ENCODE data around the gene TRIM13.
"Not testable (repeated sequence)": the region's sequence is repeated elsewhere in the genome, so short reads cannot be mapped to it uniquely, and the experiment has no call there.

TRIM13 gene, protein sequence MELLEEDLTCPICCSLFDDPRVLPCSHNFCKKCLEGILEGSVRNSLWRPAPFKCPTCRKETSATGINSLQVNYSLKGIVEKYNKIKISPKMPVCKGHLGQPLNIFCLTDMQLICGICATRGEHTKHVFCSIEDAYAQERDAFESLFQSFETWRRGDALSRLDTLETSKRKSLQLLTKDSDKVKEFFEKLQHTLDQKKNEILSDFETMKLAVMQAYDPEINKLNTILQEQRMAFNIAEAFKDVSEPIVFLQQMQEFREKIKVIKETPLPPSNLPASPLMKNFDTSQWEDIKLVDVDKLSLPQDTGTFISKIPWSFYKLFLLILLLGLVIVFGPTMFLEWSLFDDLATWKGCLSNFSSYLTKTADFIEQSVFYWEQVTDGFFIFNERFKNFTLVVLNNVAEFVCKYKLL

DNA sequence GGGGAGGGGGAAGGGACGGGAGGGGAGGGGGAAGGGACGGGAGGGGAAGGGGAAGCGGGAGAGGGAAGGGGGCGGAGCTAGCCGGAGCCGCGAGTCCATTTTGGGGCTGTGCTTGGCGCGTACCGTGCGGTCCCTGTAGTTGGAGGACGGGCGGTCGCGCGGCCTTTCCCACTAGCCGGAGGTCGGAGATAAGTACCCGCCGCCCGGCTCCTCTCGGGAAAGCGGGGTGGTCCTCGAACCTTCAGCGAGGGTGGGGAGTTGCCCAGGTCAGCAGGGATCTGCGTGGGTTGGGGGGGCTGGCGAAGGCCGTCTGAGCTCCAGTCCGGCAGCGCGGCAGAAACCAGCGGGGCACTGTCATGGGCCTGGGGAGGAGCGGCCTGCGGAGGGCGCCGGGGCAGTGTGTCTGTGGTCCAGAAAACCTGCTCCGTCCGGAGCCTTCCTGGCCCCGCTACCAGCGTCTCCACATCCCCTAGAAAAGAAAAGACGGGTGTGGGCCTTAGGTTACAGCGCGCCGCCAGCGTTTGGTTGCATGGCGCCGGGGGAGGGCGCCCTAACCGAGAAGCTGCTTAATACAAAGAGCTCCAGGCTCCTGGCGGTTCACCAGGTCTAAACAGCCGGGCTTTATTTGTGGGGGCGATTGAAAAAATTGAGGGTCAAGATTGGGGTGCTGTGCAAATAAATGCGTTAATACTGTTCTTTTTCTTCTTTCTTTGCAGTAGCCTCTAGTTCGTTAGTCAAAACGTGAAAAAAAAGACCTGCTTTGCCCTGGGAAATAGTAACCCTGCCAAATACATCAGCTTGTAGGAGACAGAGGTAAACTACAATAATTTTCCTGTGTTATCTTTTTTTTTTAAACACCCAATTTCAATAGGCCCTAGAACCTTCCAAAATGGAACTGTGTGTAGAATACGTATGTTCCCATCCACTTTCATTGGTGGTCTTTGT, at the start of gene TRIM13:
TSS of gene TRIM13 (plus strand) at position 92 of the 945 bp plus-strand sequence. CDS start 14,899 bp downstream, outside the sequence.
- DNase-seq: peak; percentile 82 to 96 (median 91)
- intact Hi-C loops (cut with DNase I): loop anchor here (1.0 to 10.0 kb wide), 3 partner anchors 84 to 528 kb away; no protein-coding TSS in a partner anchor

DNA sequence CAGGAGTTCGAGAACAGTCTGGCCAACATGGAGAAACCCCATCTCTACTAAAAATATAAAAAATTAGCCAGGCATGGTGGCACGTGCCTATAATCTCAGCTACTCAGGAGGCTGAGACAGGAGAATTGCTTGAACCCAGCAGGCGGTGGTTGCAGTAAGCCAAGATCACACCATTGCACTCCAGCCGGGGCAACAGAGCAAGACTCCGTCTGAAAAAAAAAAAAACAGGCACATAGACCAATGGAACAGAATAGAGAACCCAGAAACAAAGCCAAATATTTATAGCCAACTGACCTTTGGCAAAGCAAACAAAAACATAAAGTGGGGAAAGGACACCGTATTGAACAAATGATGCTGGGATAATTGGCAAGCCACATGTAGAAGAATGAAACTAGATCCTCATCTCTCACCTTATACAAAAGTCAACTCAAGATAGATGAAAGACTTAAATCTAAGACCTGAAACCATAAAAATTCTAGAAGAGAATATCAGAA, 48.0 kb upstream of the TRIM13 start:
- intact Hi-C loops (cut with DNase I); DNase-seq: not testable (repeated sequence)

DNA sequence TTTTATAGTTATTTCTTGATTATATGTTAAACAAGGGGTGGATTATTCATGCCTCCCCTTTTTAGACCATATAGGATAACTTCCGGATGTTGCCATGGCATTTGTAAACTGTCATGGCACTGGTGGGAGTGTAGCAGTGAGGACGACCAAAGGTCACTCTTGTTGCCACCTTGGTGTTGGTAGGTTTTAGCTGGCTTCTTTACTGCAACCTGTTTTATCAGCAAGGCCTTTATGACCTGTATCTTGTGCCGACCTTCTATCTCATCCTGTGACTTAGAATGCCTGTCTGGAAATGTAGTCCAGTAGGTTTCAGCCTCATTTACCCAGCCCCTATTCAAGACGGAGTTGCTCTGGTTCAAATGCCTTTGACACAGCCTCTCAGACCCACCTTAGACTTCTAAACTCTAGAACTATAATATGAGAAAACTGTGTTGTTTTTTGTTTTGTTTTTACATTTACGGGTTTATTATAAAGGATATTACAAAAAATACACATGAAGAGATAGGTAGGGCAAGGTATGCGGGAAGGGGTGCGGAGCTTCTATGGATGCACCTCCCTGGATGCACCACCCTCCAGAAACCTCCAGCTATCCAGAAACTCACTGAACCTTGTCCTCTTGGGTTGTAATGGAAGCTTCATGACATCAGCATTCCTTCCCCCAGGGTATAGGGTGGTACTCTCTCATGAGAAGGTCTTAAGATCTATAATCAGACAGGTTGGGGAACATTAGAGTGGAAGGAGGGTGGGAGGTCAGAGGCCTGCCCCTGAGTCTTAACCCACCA, 44.9 kb upstream of the TRIM13 start:
- intact Hi-C loops (cut with DNase I): no loop called here
- DNase-seq: no peak

DNA sequence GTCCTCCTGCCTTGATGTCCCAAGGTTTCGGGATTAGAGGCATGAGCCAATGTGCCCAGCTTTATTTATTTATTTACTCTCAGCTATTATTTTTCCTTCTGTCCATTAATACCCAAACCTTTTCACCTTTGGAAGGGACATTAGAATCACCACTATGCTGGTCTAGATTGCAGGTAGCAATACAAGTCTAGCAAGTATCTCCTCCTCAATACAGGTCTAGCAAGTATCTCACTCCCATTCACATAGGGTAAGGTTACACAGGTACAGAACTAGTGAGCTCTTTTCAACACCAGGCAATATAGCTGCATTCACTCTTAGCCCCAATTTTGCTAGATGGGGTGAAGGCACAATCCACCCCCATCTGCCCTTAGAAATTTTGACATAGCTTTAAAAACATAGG, 43.3 kb upstream of the TRIM13 start:
- DNase-seq: no peak
- intact Hi-C loops (cut with DNase I): no loop called here

DNA sequence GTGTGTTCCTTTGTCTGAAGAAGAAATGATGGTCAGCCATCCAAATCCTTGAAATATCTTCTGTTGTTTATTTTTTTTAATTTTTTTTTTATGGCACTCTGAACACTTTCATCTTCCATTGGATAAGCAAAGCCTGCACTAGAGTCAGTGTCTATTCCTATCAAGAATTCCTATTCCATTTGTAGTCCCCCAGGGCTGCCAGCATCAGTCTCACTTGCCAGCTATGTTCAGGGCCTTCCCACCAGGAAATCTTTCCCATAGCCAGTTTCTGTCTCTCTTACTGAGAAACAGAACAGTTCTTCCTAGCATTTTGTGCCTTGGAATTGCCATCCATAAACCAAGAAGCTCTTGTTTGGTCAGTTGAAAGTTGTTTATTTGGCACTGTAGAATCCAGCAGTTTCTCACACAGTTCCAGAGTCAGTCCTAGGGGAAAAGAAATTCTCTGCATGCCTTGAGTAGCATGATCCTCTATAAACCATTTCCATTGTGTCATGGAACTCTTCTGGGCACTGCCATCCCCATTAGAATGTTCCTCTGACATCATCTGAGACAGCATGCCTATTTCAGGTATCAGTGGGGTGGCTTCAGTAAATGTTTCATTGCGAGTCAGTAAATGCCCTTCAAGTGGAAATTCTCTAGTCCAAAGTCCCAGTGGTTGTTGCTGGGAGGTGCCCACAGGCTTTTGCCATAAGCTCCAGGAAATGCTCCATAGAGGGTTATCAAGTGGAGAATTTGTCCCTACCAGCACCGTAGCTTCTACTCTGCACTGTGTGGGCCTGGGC, 42.0 kb upstream of the TRIM13 start:
- intact Hi-C loops (cut with DNase I): no loop called here
- DNase-seq: no peak

DNA sequence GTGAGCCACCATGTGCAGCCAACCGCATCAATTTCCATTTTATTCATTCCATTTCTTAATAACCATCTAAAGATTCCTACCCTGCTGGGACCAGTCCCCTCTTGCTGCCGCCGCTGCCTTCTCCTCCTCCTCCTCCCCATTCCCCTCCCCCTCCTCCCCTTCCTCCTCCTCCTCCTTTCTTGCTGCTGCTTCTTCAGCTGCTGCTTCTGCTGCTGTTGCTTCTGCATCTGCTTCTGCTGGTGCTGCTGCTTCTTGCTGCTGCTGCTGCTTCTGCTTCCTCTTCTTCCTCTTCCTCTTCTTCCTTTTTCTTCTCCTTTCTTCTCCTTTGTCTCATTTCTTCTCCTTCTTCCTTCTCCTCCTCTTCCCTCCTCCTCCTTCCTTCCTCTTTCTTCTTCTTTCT, 40.7 kb upstream of the TRIM13 start:
- intact Hi-C loops (cut with DNase I): no loop called here
- no peak for DNase-seq

DNA sequence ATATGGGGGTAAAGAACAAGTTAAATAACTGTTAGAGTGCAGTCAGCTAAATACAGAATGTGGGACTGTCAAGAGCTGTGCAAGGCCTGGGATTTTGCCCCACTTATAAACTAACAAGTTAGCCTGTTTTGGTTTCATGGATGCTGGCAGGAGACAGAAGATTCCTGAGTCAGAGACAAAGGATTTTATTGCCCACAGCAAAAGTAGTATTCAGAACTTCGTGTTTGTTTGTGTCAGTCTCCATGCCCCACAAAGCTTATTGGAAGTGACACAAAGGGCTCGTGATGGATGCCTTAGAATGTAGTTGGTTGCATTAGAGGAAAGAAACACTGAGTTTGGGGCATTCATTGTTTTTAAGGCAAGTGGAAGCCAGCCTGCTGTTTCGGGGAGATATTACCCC, 38.5 kb upstream of the TRIM13 start:
- intact Hi-C loops (cut with DNase I): no loop called here
- DNase-seq: peak in 4 of 42 donors; percentile 6 to 51 (median 20)

DNA sequence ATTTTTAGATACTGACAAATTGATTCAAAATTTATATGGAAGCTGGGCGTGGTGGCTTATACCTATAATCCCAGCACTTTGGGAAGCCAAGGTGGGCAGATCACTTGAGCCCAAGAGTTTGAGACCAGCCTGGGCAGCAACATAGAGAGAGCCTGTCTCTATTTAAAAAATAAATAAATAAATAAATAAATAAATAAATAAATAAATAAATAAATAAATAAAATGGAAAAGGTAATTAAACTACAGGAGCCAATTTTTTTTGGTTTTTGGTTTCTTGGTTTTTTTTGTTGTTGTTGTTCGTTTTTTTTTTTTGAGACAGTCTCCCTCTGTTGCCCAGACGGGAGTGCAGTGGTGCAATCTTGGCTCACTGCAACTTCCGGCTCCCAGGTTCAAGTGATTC, 29.4 kb upstream of the TRIM13 start:
- DNase-seq: no peak
- intact Hi-C loops (cut with DNase I): no loop called here

DNA sequence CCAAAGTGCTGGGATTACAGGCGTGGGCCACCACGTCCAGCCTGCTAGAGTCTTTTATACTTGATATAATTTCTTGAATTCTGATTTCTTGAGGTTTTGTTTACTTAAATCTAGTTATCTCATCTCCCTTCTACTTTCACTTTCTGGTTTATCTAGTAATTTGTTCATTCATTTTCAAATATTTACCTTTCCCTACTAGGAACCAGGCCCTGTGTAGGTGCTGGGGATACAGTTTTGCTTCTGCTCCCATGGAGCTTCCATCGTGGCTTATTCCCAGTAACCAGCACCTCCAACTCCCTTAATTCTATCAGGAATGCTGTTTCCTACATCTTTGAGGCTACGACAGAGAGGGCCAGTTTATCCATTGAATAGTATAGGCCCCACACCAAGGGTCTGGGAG, 24.1 kb upstream of the TRIM13 start:
- no peak for DNase-seq
- intact Hi-C loops (cut with DNase I): loop anchor here (10.0 kb wide), 1 partner anchor 942 kb away; no protein-coding TSS in a partner anchor

DNA sequence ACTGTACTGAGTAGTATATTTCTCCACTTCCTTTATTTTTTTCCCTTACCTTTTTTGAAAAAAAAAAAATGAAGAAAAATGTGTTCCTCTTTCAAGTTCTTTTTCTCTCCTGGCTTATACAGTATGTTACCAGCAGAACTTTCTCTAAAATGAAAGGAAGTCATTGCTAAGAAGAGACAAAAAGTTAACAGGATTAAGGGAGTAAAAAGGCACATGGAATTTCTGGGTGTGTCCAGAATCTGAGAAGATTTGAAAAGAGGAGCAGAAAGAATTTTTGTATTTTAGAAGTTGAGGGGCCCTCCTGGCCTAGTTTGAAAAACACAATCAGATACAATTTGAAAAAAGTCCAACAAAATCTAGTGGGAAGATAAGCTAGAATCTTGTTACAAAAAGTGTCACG, 21.0 kb upstream of the TRIM13 start:
- DNase-seq: no peak
- intact Hi-C loops (cut with DNase I): loop anchor here (10.0 kb wide), 1 partner anchor 939 kb away; no protein-coding TSS in a partner anchor

DNA sequence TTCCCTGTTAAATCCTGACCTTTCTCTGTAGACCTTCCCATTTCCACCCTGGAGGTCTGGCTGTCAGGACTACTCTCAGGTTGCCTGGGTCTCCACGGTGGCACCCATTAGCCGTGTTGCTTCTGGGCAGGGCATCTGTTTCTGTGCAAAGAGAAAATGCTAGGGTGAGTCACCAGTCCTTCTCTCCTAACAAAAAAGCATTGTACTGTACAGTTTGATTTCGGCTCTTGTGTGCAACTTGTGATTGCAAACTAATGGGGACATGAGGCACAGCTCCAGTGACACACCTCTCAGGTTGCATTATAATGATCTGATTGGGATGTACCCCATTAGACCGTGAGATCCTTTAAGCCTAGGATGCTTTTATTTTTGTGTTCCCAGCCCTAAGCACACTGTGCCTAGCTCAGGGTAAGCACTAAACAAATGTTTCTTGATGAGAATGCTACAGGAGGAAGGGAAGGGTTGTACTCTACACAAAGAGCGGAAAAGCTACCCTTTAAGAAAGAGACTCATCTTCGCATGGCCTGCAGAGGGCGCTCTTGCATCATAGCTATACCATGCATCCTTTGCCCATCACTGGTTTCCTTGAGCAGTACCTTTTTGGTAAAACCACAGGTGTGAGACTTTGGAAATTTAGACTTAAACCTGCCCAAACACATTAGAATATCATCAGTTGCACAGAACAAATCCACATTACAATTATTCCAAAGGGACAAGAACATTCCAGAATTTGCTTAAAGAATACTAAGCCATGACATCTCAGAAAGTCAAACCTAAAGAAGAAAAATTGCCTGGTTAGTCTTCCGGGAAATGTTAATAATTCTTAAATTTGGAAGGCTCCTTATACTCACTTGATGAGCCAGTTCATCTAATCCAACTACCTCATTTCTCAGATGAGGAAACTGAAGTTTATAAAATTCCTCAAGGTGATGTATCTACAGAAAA, 20.3 kb upstream of the TRIM13 start:
- intact Hi-C loops (cut with DNase I): loop anchor here (10.0 kb wide), 1 partner anchor 938 kb away; no protein-coding TSS in a partner anchor
- peak; percentile 31 to 92 (median 78) for DNase-seq

DNA sequence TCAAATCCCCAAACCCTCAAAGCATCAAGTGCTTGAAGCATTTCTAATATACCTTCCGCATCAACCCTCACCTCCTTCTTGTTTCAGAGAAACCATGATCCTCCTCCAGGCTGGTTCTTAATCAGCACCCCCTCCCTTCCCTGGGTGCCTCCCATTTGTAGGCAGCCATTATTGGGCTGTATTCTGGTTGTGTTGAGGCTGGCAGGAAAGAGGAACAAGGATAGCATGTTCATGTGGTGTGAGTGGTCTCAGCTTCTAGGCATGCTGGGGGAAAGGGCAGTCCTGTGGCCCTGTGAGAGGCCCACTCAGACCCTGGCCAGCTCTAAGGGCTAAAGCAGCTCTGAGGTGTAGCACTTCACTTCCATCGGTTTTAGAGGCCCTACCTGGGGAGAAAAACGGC, 18.9 kb upstream of the TRIM13 start:
- intact Hi-C loops (cut with DNase I): loop anchor here (10.0 kb wide), 1 partner anchor 937 kb away; no protein-coding TSS in a partner anchor
- no peak for DNase-seq

DNA sequence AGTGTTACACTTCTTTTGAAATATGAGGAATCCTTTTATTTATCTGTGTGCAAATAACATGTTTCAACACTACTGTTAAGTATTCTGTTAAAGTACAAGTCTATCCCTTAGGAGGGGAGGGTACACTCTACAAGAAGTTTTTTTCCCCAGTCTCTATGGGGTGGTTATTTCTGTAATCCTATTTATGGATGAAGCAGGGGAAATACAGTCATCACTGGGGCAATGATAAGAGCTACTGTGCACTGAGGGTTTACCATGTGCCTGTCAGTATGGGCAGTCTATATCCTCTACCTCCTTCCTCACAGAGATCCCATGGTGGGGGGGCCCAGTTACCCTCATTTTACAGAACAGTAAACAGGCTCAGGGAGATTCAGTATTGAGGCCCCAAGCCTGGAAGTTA, 16.6 kb upstream of the TRIM13 start:
- intact Hi-C loops (cut with DNase I): loop anchor here (10.0 kb wide), 1 partner anchor 1085 kb away; no protein-coding TSS in a partner anchor
- DNase-seq: no peak

DNA sequence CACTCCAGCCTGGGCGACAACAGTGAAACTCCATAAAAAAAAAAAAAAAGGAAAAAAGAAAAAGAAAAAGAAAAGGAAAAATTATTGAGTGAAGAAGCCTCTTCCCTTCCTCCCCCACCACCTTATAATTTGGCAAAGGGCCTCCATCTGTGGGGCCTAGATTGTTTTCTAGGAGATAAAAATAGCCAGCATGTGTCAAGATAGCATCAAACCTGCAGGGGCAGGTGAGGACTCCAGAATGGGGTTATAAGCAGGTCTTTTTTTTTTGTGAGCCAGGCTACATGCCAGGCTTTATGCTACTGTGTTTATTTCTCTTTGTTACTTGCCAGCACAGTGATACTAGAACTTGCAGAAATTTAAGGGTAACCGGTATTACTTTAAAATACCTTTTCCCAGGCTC, 11.7 kb upstream of the TRIM13 start:
- intact Hi-C loops (cut with DNase I): loop anchor here (10.0 kb wide), 1 partner anchor 1080 kb away; no protein-coding TSS in a partner anchor
- no peak for DNase-seq

DNA sequence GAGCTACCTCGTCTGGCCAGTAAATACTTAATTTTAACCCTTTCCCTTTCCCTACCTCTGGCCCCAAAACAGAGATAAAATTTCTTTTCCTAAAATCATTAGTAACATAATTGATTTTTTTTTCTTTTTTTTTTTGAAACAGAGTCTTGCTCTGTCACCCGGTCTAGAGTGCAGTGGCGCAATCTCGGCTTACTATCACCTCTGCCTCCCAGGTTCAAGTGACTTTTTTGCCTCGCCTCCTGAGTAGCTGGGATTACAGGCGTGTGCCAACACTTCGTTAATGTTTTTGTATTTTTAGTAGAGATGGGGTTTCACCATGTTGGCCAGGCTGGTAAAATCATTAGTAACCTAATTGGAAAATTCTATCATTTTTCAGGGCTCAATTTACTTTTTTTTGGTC, 10.4 kb upstream of the TRIM13 start:
- intact Hi-C loops (cut with DNase I): loop anchor here (10.0 kb wide), 1 partner anchor 1078 kb away; no protein-coding TSS in a partner anchor
- no peak for DNase-seq

DNA sequence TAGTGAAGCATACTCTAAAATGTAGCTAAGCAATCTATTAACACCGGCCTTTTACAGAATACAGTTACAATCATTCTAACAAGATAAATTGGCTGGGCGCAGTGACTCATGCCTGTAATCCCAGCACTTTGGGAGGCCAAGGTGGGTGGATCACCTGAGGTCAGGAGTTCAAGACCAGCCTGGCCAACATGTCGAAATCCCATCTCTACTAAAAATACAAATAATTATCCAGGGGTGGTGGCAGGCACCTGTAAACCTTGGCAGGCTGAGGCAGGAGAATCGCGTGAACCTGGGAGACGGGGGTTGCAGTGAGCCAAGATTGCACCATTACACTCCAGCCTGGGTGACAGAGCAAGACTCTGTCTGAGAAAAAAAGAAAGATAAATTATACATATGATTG, 6.2 kb upstream of the TRIM13 start:
- intact Hi-C loops (cut with DNase I): loop anchor here (10.0 kb wide), 1 partner anchor 534 kb away; no protein-coding TSS in a partner anchor
- not testable (repeated sequence) for DNase-seq

Data from head of caudate nucleus (tissue), 42 donors.